ENCODE results near the gene MARCKSL1.
A peak's percentile ranks its signal among the peaks of the same experiment; 100 is the strongest.
"Not testable (repeated sequence)": the region's sequence is repeated elsewhere in the genome, so short reads cannot be mapped to it uniquely, and the experiment has no call there.

The MARCKSL1 gene

GRCh38 chr1:32311709-32312393 is 24.2 kb downstream of the MARCKSL1 start:
- H3K36me3 ChIP-seq (ENCODE audit: control insufficient read depth, insufficient read depth, low read length): no peaks in the 10 kb centered on the region
- H3K27ac ChIP-seq (ENCODE audit: insufficient read depth, low read depth, low read length, poor library complexity, severe bottlenecking): no peak overlapping the region
- no peaks in the 10 kb centered on the region for H3K9me3 ChIP-seq (ENCODE audit: control insufficient read depth, low read length)
- no peak overlapping the region for H3K4me3 ChIP-seq (ENCODE audit: insufficient read depth, low read depth, low read length)
- H3K4me1 ChIP-seq (ENCODE audit: control insufficient read depth, insufficient read depth, low read length): no peaks in the 10 kb centered on the region
- 93 to 99% methylated on average over 2 of the region's 2 CpGs for WGBS, 2 experiments
- H3K27me3 ChIP-seq (ENCODE audit: control insufficient read depth, insufficient read depth, low read length, poor library complexity, severe bottlenecking): no peaks in the 10 kb centered on the region

- no peaks in the 10 kb centered on the region for H3K27me3 ChIP-seq (ENCODE audit: control insufficient read depth, insufficient read depth, low read length, poor library complexity, severe bottlenecking)
- peaks cover 3% of the 10 kb centered on the region for H3K9me3 ChIP-seq (ENCODE audit: control insufficient read depth, low read length)
- H3K4me1 ChIP-seq (ENCODE audit: control insufficient read depth, insufficient read depth, low read length): no peaks in the 10 kb centered on the region
- WGBS, 2 experiments: 94 to 96% methylated on average over 1 of the region's 1 CpG
- H3K36me3 ChIP-seq (ENCODE audit: control insufficient read depth, insufficient read depth, low read length): peaks cover 10% of the 10 kb centered on the region
- no peak overlapping the region for H3K4me3 ChIP-seq (ENCODE audit: insufficient read depth, low read depth, low read length)
- H3K27ac ChIP-seq (ENCODE audit: insufficient read depth, low read depth, low read length, poor library complexity, severe bottlenecking): no peak overlapping the region
These were observed 26.1 kb downstream of the MARCKSL1 start for GRCh38 chr1:32309960-32310359.

- WGBS, 2 experiments: 96 to 98% methylated on average over 2 of the region's 2 CpGs
- H3K36me3 ChIP-seq (ENCODE audit: control insufficient read depth, insufficient read depth, low read length): peaks cover 35% of the 10 kb centered on the region
- H3K27me3 ChIP-seq (ENCODE audit: control insufficient read depth, insufficient read depth, low read length, poor library complexity, severe bottlenecking): no peaks in the 10 kb centered on the region
- no peak overlapping the region for H3K4me3 ChIP-seq (ENCODE audit: insufficient read depth, low read depth, low read length)
- H3K4me1 ChIP-seq (ENCODE audit: control insufficient read depth, insufficient read depth, low read length): no peaks in the 10 kb centered on the region
- no peak overlapping the region for H3K27ac ChIP-seq (ENCODE audit: insufficient read depth, low read depth, low read length, poor library complexity, severe bottlenecking)
- H3K9me3 ChIP-seq (ENCODE audit: control insufficient read depth, low read length): peaks cover 3% of the 10 kb centered on the region
These were observed 28.7 kb downstream of the MARCKSL1 start for GRCh38 chr1:32307324-32307723.

GRCh38 chr1:32305310-32305709 is 30.7 kb downstream of the MARCKSL1 start:
- H3K27me3 ChIP-seq (ENCODE audit: control insufficient read depth, insufficient read depth, low read length, poor library complexity, severe bottlenecking): no peaks in the 10 kb centered on the region
- no peak overlapping the region for H3K27ac ChIP-seq (ENCODE audit: insufficient read depth, low read depth, low read length, poor library complexity, severe bottlenecking)
- no peak overlapping the region for H3K4me3 ChIP-seq (ENCODE audit: insufficient read depth, low read depth, low read length)
- H3K36me3 ChIP-seq (ENCODE audit: control insufficient read depth, insufficient read depth, low read length): peaks cover 35% of the 10 kb centered on the region
- WGBS, 2 experiments: 96 to 98% methylated on average over 2 of the region's 2 CpGs
- H3K9me3 ChIP-seq (ENCODE audit: control insufficient read depth, low read length): peaks cover 3% of the 10 kb centered on the region
- H3K4me1 ChIP-seq (ENCODE audit: control insufficient read depth, insufficient read depth, low read length): no peaks in the 10 kb centered on the region

DNA sequence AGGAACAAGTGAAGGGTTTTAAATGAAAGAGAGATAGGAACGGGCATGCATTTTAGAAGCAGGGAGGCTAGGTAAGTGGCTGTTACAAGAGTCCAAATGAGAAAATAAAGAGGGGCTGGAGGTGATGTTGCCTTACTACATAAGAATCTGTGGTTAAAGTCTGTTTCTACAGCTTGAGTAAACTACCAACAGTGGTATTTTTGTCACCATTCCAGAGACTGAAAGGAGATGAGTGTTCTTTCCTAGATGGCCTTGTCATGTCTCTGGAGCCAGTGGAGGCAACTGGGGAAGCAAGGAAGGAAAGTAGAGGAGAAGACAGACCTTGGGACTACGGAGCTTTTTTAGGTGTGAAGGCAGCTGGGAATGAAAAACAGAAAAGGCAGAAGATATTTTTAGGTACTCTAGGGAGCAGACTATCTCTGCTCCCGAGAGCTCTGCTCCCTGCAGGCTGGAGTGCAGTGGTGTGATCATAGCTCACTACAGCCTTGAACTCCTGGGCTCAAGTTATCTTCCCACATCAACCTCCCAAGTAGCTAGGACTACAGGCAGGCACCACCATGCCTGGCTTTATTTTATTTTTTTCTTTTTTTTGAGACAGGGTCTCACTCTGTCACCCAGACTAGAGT is 31.9 kb downstream of the MARCKSL1 start:
- Histone ChIP-seq H3K27ac (ENCODE audit: insufficient read depth, low read depth, low read length, poor library complexity, severe bottlenecking) (no peak overlapping the region), H3K4me3 (ENCODE audit: insufficient read depth, low read depth, low read length) (no peak overlapping the region), H3K9me3 (ENCODE audit: control insufficient read depth, low read length) (peaks cover 3% of the 10 kb centered on the region), H3K27me3 (ENCODE audit: control insufficient read depth, insufficient read depth, low read length, poor library complexity, severe bottlenecking) (no peaks in the 10 kb centered on the region), H3K4me1 (ENCODE audit: control insufficient read depth, insufficient read depth, low read length) (no peaks in the 10 kb centered on the region), H3K36me3 (ENCODE audit: control insufficient read depth, insufficient read depth, low read length) (peaks cover 35% of the 10 kb centered on the region)
- WGBS, 2 experiments: 93 to 94% methylated on average over 3 of the region's 3 CpGs

DNA sequence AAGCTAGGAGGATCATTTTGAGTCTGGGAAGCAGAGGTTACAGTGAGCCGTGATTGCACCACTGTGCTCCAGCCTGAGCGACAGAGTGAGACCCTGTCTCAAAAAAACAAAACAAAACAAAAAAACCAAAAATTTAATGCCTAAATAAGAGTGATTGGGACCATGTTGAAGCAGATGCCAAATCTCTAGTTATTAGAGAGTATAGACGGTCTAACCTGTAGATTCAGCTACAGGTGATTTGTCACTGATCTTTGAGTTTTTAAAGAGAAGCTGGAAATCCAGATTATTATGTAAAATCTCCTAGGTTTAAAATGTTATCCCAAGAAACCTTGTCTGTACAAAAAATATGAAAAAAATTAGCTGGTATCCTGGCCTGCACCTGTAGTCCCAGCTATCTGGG is 32.7 kb downstream of the MARCKSL1 start:
- H3K4me3 ChIP-seq (ENCODE audit: insufficient read depth, low read depth, low read length): no peak overlapping the region
- no peak overlapping the region for H3K27ac ChIP-seq (ENCODE audit: insufficient read depth, low read depth, low read length, poor library complexity, severe bottlenecking)
- H3K27me3 ChIP-seq (ENCODE audit: control insufficient read depth, insufficient read depth, low read length, poor library complexity, severe bottlenecking): no peaks in the 10 kb centered on the region
- WGBS, 2 experiments: 89 to 96% methylated on average over 3 of the region's 3 CpGs
- H3K4me1 ChIP-seq (ENCODE audit: control insufficient read depth, insufficient read depth, low read length): no peaks in the 10 kb centered on the region
- peaks cover 3% of the 10 kb centered on the region for H3K9me3 ChIP-seq (ENCODE audit: control insufficient read depth, low read length)
- peaks cover 35% of the 10 kb centered on the region for H3K36me3 ChIP-seq (ENCODE audit: control insufficient read depth, insufficient read depth, low read length)

- Histone ChIP-seq H3K9me3 (ENCODE audit: control insufficient read depth, low read length) (no peaks in the 10 kb centered on the region), H3K27ac (ENCODE audit: insufficient read depth, low read depth, low read length, poor library complexity, severe bottlenecking) (no peak overlapping the region), H3K27me3 (ENCODE audit: control insufficient read depth, insufficient read depth, low read length, poor library complexity, severe bottlenecking) (no peaks in the 10 kb centered on the region), H3K4me1 (ENCODE audit: control insufficient read depth, insufficient read depth, low read length) (no peaks in the 10 kb centered on the region), H3K4me3 (ENCODE audit: insufficient read depth, low read depth, low read length) (no peak overlapping the region), H3K36me3 (ENCODE audit: control insufficient read depth, insufficient read depth, low read length) (peaks cover 22% of the 10 kb centered on the region)
These were observed 36.7 kb downstream of the MARCKSL1 start for GRCh38 chr1:32299327-32299726.

- 93 to 96% methylated on average over 16 of the region's 16 CpGs for WGBS, 2 experiments
- H3K27me3 ChIP-seq (ENCODE audit: control insufficient read depth, insufficient read depth, low read length, poor library complexity, severe bottlenecking); H3K9me3 ChIP-seq (ENCODE audit: control insufficient read depth, low read length); H3K27ac ChIP-seq (ENCODE audit: insufficient read depth, low read depth, low read length, poor library complexity, severe bottlenecking); H3K4me1 ChIP-seq (ENCODE audit: control insufficient read depth, insufficient read depth, low read length); H3K4me3 ChIP-seq (ENCODE audit: insufficient read depth, low read depth, low read length): not testable (repeated sequence)
- peaks cover 11% of the 10 kb centered on the region for H3K36me3 ChIP-seq (ENCODE audit: control insufficient read depth, insufficient read depth, low read length)
These were observed 37.8 kb downstream of the MARCKSL1 start for GRCh38 chr1:32298211-32298610.

GRCh38 chr1:32291708-32292538 is 44.1 kb downstream of the MARCKSL1 start, which contains the start of gene HDAC1:
Gene HDAC1 (plus strand): TSS chr1:32292083. CDS start chr1:32292170, 87 bp downstream.
- no peaks in the 10 kb centered on the region for H3K4me1 ChIP-seq (ENCODE audit: control insufficient read depth, insufficient read depth, low read length)
- H3K27me3 ChIP-seq (ENCODE audit: control insufficient read depth, insufficient read depth, low read length, poor library complexity, severe bottlenecking): no peaks in the 10 kb centered on the region
- no peak within 1 kb of the TSS for H3K27ac ChIP-seq (ENCODE audit: insufficient read depth, low read depth, low read length, poor library complexity, severe bottlenecking)
- peak within 1 kb of the TSS; percentile 76 for H3K4me3 ChIP-seq (ENCODE audit: insufficient read depth, low read depth, low read length)
- H3K9me3 ChIP-seq (ENCODE audit: control insufficient read depth, low read length): no peaks in the 10 kb centered on the region
- no peaks in the 10 kb centered on the region for H3K36me3 ChIP-seq (ENCODE audit: control insufficient read depth, insufficient read depth, low read length)
- WGBS, 2 experiments: 3% methylated on average over 67 of the region's 67 CpGs

GRCh38 chr1:32291145-32291707 is 44.8 kb downstream of the MARCKSL1 start:
- Histone ChIP-seq H3K27ac (ENCODE audit: insufficient read depth, low read depth, low read length, poor library complexity, severe bottlenecking) (no peak overlapping the region), H3K4me3 (ENCODE audit: insufficient read depth, low read depth, low read length) (peak overlapping the region; percentile 76), H3K27me3 (ENCODE audit: control insufficient read depth, insufficient read depth, low read length, poor library complexity, severe bottlenecking) (no peaks in the 10 kb centered on the region), H3K36me3 (ENCODE audit: control insufficient read depth, insufficient read depth, low read length) (no peaks in the 10 kb centered on the region), H3K4me1 (ENCODE audit: control insufficient read depth, insufficient read depth, low read length) (no peaks in the 10 kb centered on the region), H3K9me3 (ENCODE audit: control insufficient read depth, low read length) (no peaks in the 10 kb centered on the region)
- WGBS, 2 experiments: 80 to 87% methylated on average over 9 to 10 of the region's 10 CpGs

All from ectodermal cell (in vitro differentiated cells).